AG09309 (cell line): ENCODE data around the gene NR1I2.

ENCODE experiments used
- DNase-seq: peaks from one replicate; pipeline ENCODE4 v3.0.0-alpha.2; 2010; ENCODE audit warnings: low read depth
- H3K4me3 ChIP-seq: 2 replicates; pipeline ENCODE4 v1.5.1; 2011; ENCODE audit warnings: mild to moderate bottlenecking, low read depth, low read length, moderate library complexity; ENCODE audit not compliant: control insufficient read depth
- CTCF ChIP-seq: IDR thresholded peaks from 2 replicates; pipeline ENCODE4 v1.5.1; 2011; ENCODE audit warnings: mild to moderate bottlenecking, low read depth, low read length, inconsistent platforms; ENCODE audit not compliant: insufficient read depth, control insufficient read depth; ENCODE audit errors: missing control alignments

NR1I2 gene

GRCh38 chr3:119864476-119864875 is 82.6 kb downstream of the NR1I2 start:
- H3K4me3 ChIP-seq: no peak overlapping the region
- DNase-seq: no peak
- TF ChIP-seq CTCF: no peak
